ENCODE results near the gene CCDC24.

CCDC24 gene

DNA sequence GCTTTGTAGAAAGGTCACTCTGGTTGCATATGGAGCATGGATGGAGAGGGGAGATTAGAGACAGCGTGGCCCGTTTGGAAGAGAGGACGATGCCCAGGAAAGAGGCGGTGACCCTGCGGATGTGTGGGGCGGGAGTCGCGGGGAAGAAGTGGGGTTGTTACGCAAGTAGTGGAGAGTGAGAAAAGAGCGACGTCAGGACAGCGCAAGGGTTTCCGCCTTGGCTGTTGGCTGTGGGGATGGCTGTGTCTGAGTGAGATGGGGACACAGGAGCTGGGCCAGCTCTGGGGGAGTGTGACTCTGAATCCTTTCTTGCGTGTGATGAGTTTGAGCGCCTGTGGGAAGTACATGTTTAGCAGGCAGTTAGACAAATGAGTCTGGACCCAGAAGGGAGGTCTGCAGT is 8.6 kb upstream of the CCDC24 start:
- Histone ChIP-seq H3K36me3 (replicated peaks) (peaks cover 24% of the 10 kb centered on the region), H3K27me3 (replicated peaks) (no peaks in the 10 kb centered on the region), H3K27ac (no peak overlapping the region), H3K4me3 (ENCODE audit: low read depth, low read length) (no peak overlapping the region)
- in situ Hi-C loops (cut with HindIII; ENCODE audit: low pct_ligation_motif_present, low sequenced_read_pairs), result no loop called here
- DNase-seq, result no peak
- TF ChIP-seq CTCF (IDR thresholded peaks at IDR 0.05; ENCODE audit: low read depth, low read length, missing control alignments), result no peak

GRCh38 chr1:43983253-43983899 is 8.0 kb upstream of the CCDC24 start:
- H3K27me3 ChIP-seq (replicated peaks), result no peaks in the 10 kb centered on the region
- TF ChIP-seq CTCF (IDR thresholded peaks at IDR 0.05; ENCODE audit: low read depth, low read length, missing control alignments), result no peak
- H3K4me3 ChIP-seq (ENCODE audit: low read depth, low read length), result no peak overlapping the region
- in situ Hi-C loops (cut with HindIII; ENCODE audit: low pct_ligation_motif_present, low sequenced_read_pairs), result no loop called here
- no peak for DNase-seq
- H3K36me3 ChIP-seq (replicated peaks), result peaks cover 19% of the 10 kb centered on the region
- H3K27ac ChIP-seq, result no peak overlapping the region

DNA sequence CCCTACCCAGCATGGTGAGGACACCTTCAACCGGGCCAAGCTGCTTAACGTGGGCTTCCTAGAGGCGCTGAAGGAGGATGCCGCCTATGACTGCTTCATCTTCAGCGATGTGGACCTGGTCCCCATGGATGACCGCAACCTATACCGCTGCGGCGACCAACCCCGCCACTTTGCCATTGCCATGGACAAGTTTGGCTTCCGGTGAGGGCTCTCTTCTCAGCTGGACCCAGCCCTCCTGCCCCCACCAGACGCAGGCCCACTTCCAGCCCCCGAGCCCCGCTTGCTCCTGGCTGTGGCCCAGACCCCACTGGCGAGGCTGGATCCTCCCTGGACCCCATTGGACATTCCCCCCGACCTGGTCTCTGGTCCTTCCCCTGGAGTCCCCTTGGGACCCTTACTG is 6.5 kb upstream of the CCDC24 start:
- no peak for DNase-seq
- in situ Hi-C loops (cut with HindIII; ENCODE audit: low pct_ligation_motif_present, low sequenced_read_pairs), result no loop called here
- TF ChIP-seq CTCF (IDR thresholded peaks at IDR 0.05; ENCODE audit: low read depth, low read length, missing control alignments), result no peak
- Histone ChIP-seq H3K27me3 (replicated peaks) (no peaks in the 10 kb centered on the region), H3K27ac (no peak overlapping the region), H3K4me3 (ENCODE audit: low read depth, low read length) (no peak overlapping the region), H3K36me3 (replicated peaks) (peaks cover 19% of the 10 kb centered on the region)

DNA sequence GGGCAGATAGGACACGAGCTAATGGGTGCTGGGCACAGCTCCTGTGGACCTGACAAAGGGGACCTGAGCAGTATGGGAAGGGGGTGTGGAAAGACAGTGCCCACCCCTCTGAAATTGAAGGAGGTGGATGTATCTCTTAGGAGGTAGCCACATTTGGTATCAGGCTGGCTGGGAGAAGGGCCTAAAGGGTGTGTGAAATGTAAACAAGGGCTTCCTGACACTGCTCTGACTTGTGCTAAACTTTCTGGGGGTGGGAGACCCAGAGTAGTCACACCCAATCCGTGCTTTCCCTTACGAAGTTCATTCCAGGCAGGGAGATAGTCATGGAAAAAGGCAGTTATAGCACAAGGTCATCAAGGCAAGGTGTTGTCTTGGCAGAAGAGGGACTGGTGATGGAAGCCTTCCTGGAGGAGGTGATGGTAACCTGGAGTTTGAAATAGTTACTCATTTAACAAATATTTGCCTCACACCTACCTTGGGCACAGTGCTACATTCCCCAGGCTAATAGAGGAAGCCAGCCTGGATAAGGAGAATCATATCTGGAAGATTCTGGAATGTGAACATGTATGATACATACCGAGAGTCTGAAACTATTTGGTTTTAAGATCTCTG is 5.3 kb upstream of the CCDC24 start:
- Histone ChIP-seq H3K4me3 (ENCODE audit: low read depth, low read length) (no peak overlapping the region), H3K27me3 (replicated peaks) (no peaks in the 10 kb centered on the region), H3K36me3 (replicated peaks) (peaks cover 19% of the 10 kb centered on the region), H3K27ac (no peak overlapping the region)
- in situ Hi-C loops (cut with HindIII; ENCODE audit: low pct_ligation_motif_present, low sequenced_read_pairs), result no loop called here
- DNase-seq, result no peak
- no peak for TF ChIP-seq CTCF (IDR thresholded peaks at IDR 0.05; ENCODE audit: low read depth, low read length, missing control alignments)

DNA sequence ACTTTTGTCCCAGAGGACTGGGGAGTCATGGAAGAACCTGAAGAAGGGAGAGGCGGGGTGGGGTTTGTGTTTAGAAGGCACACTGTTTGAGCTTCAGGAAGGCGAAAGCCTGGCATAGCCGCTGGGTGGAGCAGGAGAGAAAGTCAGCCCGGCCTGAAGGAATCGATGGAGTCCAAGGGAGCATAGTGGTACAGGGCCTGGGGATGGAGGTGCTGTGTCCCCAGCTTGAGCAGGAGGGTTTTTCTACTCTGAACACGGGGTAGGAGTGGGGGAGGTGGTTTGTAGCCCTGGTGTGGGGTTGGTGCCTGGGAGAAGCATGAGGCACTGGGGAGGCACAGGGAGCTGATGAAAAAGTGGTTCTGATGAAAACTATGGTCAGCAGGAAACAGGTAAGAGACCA is 4.7 kb upstream of the CCDC24 start:
- no peak for DNase-seq
- Histone ChIP-seq H3K4me3 (ENCODE audit: low read depth, low read length) (no peak overlapping the region), H3K27me3 (replicated peaks) (no peaks in the 10 kb centered on the region), H3K36me3 (replicated peaks) (peaks cover 19% of the 10 kb centered on the region), H3K27ac (no peak overlapping the region)
- peak; percentile 12 for TF ChIP-seq CTCF (IDR thresholded peaks at IDR 0.05; ENCODE audit: low read depth, low read length, missing control alignments)
- in situ Hi-C loops (cut with HindIII; ENCODE audit: low pct_ligation_motif_present, low sequenced_read_pairs), result no loop called here
